Breast epithelium (tissue), 4 donors: Measurements from ENCODE around the gene CFD. TPM values are rescaled to one million over a fixed set of nuclear protein-coding genes. Genes with fewer than 3 reads are reported as not detected.
"Not testable (repeated sequence)": the region's sequence is repeated elsewhere in the genome, so short reads cannot be mapped to it uniquely, and the experiment has no call there.

Experiments
- DNase-seq, 2 donors: peaks; one replicate each; pipeline ENCODE4 v3.0.0-alpha.2; 2019; ENCODE audit warnings: low spot score in 2 of 2
- H3K27ac ChIP-seq, 2 donors: fragments of 200-600 bp; sonication (generic) in 1 of 2; one replicate each; pipeline ENCODE4 v1.5.1; 2016 to 2019; ENCODE audit warnings: mild to moderate bottlenecking in 1 of 2
- H3K27me3 ChIP-seq, 2 donors: fragments of 200-600 bp; sonication (generic) in 1 of 2; one replicate each; pipeline versions ENCODE4 v1.5.1 to v1.6.0; 2017 to 2019; ENCODE audit warnings: control low read depth in 1 of 2, mild to moderate bottlenecking in 1 of 2
- H3K36me3 ChIP-seq: fragments of 200-600 bp; one replicate; pipeline ENCODE4 v1.5.1; 2019
- H3K4me1 ChIP-seq, 2 donors: fragments of 200-600 bp; sonication (generic); one replicate each; pipeline ENCODE4 v1.5.1; 2016 to 2019; ENCODE audit warnings: control low read depth in 1 of 2
- H3K4me3 ChIP-seq, 3 donors: fragments of 200-600 bp; sonication (generic); 1 replicate in 2 of 3; 2 replicates in 1 of 3; pipeline ENCODE4 v1.5.1; 2016 to 2019; ENCODE audit warnings: mild to moderate bottlenecking in 3 of 3, moderate library complexity in 2 of 3
- H3K9me3 ChIP-seq, 2 donors: fragments of 200-600 bp; sonication (generic) in 1 of 2; one replicate each; pipeline ENCODE4 v1.5.1; 2016 to 2019; ENCODE audit warnings: control low read depth in 1 of 2
- CTCF ChIP-seq, 3 donors: fragments of 450-650 bp; IDR thresholded peaks; one replicate each; pipeline ENCODE4 v1.5.1; 2016 to 2017; ENCODE audit warnings: antibody characterized with exemption in 3 of 3, mild to moderate bottlenecking in 3 of 3, moderate library complexity in 3 of 3
- POLR2A ChIP-seq: fragments of 450-650 bp; IDR thresholded peaks from one replicate; pipeline ENCODE4 v1.6.1; 2016; ENCODE audit warnings: antibody characterized with exemption, mild to moderate bottlenecking, moderate library complexity
- POLR2AphosphoS5 ChIP-seq, 3 donors: sonication (generic); formaldehyde crosslinking; IDR thresholded peaks; one replicate each; pipeline ENCODE4 v1.6.1; 2017; ENCODE audit warnings: antibody characterized with exemption in 3 of 3
- intact Hi-C: fragments of 100-400 bp; cut with DNase I; formaldehyde crosslinking; loops from one replicate; pipeline ENCODE4 v1.15.1; 2023; ENCODE audit warnings: low total_unique reads
- total RNA-seq, 3 donors: library from RNA; depleted of rRNA; stranded (reverse); fragments of >200 nt; gene quantifications; one replicate each; pipeline ENCODE4 v1.1.0, GENCODE V29; 2016

Gene CFD
- total RNA-seq, 3 donors from 2014 or later, result 345 to 6,770 (median 797) TPM

- TF ChIP-seq POLR2A (no peak), POLR2AphosphoS5 (IDR thresholded peaks at IDR 0.05) (no peak), CTCF (IDR thresholded peaks at IDR 0.05) (no peak)
- no peak for DNase-seq
- no peaks in the 10 kb centered on the region for H3K9me3 ChIP-seq
- no peak overlapping the region for H3K27ac ChIP-seq
- H3K36me3 ChIP-seq, result peaks cover 8% of the 10 kb centered on the region
- no peaks in the 10 kb centered on the region for H3K27me3 ChIP-seq
- H3K4me1 ChIP-seq, result no peaks in the 10 kb centered on the region
- no peak overlapping the region for H3K4me3 ChIP-seq
- intact Hi-C loops, result no loop called here
These were observed 44.2 kb upstream of the CFD start for GRCh38 chr19:815079-815774.

- H3K27me3 ChIP-seq, result no peaks in the 10 kb centered on the region
- H3K9me3 ChIP-seq, result no peaks in the 10 kb centered on the region
- H3K4me1 ChIP-seq, result no peaks in the 10 kb centered on the region
- DNase-seq, result no peak
- H3K27ac ChIP-seq, result no peak overlapping the region
- TF ChIP-seq POLR2A (no peak), CTCF (IDR thresholded peaks at IDR 0.05) (no peak), POLR2AphosphoS5 (IDR thresholded peaks at IDR 0.05) (no peak)
- no peak overlapping the region for H3K4me3 ChIP-seq
- intact Hi-C loops, result no loop called here
- peaks cover 3% of the 10 kb centered on the region for H3K36me3 ChIP-seq
These were observed 43.5 kb upstream of the CFD start for GRCh38 chr19:815775-816499.

GRCh38 chr19:816500-816857, 43.0 kb upstream of the CFD start:
- H3K27ac ChIP-seq, result no peak overlapping the region
- intact Hi-C loops, result no loop called here
- H3K4me3 ChIP-seq, result no peak overlapping the region
- TF ChIP-seq POLR2AphosphoS5 (IDR thresholded peaks at IDR 0.05) (no peak), CTCF (IDR thresholded peaks at IDR 0.05) (no peak), POLR2A (no peak)
- no peaks in the 10 kb centered on the region for H3K36me3 ChIP-seq
- DNase-seq, result no peak
- peaks cover under 1 to 2% of the 10 kb centered on the region in 2 donors for H3K27me3 ChIP-seq
- peaks cover 0 to 2% of the 10 kb centered on the region in 2 donors for H3K4me1 ChIP-seq
- no peaks in the 10 kb centered on the region for H3K9me3 ChIP-seq

GRCh38 chr19:820212-820611, 39.3 kb upstream of the CFD start:
- DNase-seq, H3K27ac ChIP-seq, H3K36me3 ChIP-seq, H3K4me3 ChIP-seq, intact Hi-C loops, H3K4me1 ChIP-seq, H3K9me3 ChIP-seq: not testable (repeated sequence)
- H3K27me3 ChIP-seq, result peaks cover 12 to 19% of the 10 kb centered on the region in 2 donors

- peaks cover 12 to 19% of the 10 kb centered on the region in 2 donors for H3K27me3 ChIP-seq
- H3K36me3 ChIP-seq, result no peaks in the 10 kb centered on the region
- H3K9me3 ChIP-seq, result no peaks in the 10 kb centered on the region
- intact Hi-C loops, result no loop called here
- H3K4me1 ChIP-seq, result peaks cover 4 to 7% of the 10 kb centered on the region in 2 donors
- no peak for DNase-seq
- peak overlapping the region in 1 of 2 donors; percentile 1 for H3K27ac ChIP-seq
- TF ChIP-seq CTCF (IDR thresholded peaks at IDR 0.05) (no peak), POLR2AphosphoS5 (IDR thresholded peaks at IDR 0.05) (no peak), POLR2A (no peak)
- H3K4me3 ChIP-seq, result peak overlapping the region; percentile 26 to 71 (median 49)
These were observed 38.1 kb upstream of the CFD start for GRCh38 chr19:821231-821824.
